Muscle of leg (tissue), 11 donors: ENCODE measurements around the gene TRMT61B. TPM values are rescaled to one million over a fixed set of nuclear protein-coding genes. Genes with fewer than 3 reads are reported as not detected.

ENCODE experiments used
- DNase-seq: peaks from one replicate; pipeline ENCODE4 v3.0.0; 2013
- H3K27ac ChIP-seq: one replicate; pipeline ENCODE4 v1.5.1; 2013; ENCODE audit warnings: mild to moderate bottlenecking, low read length, control low read depth
- H3K27me3 ChIP-seq: one replicate; pipeline ENCODE4 v1.6.1; 2013; ENCODE audit warnings: low read length; ENCODE audit not compliant: control insufficient read depth, insufficient read depth
- H3K36me3 ChIP-seq: one replicate; pipeline ENCODE4 v1.6.1; 2013; ENCODE audit warnings: low read length; ENCODE audit not compliant: control insufficient read depth, insufficient read depth
- H3K4me1 ChIP-seq: one replicate; pipeline ENCODE4 v1.6.1; 2013; ENCODE audit warnings: low read length; ENCODE audit not compliant: control insufficient read depth, insufficient read depth
- H3K4me3 ChIP-seq: one replicate; pipeline ENCODE4 v1.5.1; 2013; ENCODE audit warnings: low read length, control low read depth
- H3K9me3 ChIP-seq: replicated peaks from 2 replicates; pipeline ENCODE4 v1.6.1; 2013; ENCODE audit warnings: low read depth, low read length; ENCODE audit not compliant: control insufficient read depth
- WGBS: methylation state at CpG from one replicate; pipeline ENCODE4 v1.1.5; 2013; ENCODE audit warnings: missing lambda C conversion rate; ENCODE audit not compliant: insufficient coverage; 5-methylcytosine and 5-hydroxymethylcytosine counted together
- polyA plus RNA-seq, 8 donors: library from polyadenylated mRNA; unstranded; fragments of 120-200 nt; gene quantifications; one replicate each; pipeline versions ENCODE4 v1.2.1 to v1.2.3, GENCODE V29; 2013; ENCODE audit warnings: inconsistent platforms in 1 of 8, low replicate concordance in 1 of 8; ENCODE audit not compliant: insufficient read length in 8 of 8, insufficient read depth in 1 of 8
- total RNA-seq: library from RNA; stranded (reverse); fragments of 120-200 nt; gene quantifications from one replicate; pipeline ENCODE4 v1.2.4, GENCODE V29; 2013

Gene TRMT61B
- total and polyA plus RNA-seq, 9 donors, result 9.4 to 15.1 (median 11.2) TPM

DNA sequence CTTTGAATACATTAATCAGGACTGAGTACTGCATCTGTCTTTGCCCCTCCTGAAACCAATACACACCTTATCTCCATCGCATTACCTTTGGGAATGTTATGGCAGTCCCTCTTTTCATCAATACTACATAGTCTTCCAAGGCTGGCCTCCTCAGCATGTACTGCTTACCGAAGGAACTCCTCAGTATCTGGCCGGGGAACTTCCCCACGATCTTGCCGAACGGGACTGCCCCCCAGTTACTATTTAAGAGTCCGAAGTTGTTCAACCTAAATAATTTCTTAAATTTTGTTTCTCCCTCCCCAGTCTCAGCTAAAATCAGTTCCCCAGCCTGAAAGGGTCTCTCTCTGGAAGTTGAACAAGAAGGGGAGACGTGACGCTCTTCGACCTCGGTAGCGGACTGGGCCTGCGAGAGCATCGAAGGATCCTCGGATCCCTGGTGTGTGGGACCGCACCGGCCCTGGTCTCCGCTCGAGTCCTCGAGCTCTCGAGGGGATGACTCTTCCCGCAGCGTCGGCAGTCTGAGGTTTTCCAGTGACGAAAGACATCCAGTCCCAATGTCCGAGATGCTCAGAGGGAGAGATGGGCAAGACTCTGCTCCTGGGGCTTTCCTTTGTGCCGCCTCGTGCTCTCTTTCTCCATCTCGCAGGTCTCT, 489 bp downstream of the TRMT61B start:
- H3K27ac ChIP-seq, result peak overlapping the region; percentile 89
- H3K9me3 ChIP-seq, result no peaks in the 10 kb centered on the region
- 0% methylated on average over 27 of the region's 29 CpGs for WGBS
- peaks cover 5% of the 10 kb centered on the region for H3K36me3 ChIP-seq
- H3K27me3 ChIP-seq, result no peaks in the 10 kb centered on the region
- peaks cover 9% of the 10 kb centered on the region for H3K4me1 ChIP-seq
- H3K4me3 ChIP-seq, result peak overlapping the region; percentile 99
- DNase-seq, result no peak

DNA sequence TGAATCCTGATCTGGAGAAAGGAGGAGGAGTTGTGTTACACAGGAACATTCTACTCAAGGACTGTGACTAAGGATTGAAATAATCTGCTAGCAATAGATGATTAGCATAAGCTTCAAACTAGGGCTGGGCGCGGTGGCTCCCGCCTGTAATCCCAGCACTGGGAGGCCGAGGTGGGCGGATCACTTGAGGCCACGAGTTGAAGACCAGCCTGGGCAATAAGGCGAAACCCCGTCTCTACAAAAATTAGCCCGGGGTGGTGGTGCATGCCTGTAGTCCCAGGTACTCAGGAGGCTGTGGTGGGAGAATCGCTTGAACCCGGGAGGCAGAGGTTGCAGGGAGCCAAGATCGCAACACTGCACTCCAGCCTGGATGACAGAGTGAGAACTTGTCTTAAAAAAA, 1.5 kb downstream of the TRMT61B start:
- no peaks in the 10 kb centered on the region for H3K9me3 ChIP-seq
- no peak overlapping the region for H3K27ac ChIP-seq
- peaks cover 9% of the 10 kb centered on the region for H3K4me1 ChIP-seq
- DNase-seq, result no peak
- 74% methylated on average over 9 of the region's 12 CpGs for WGBS
- H3K36me3 ChIP-seq, result peaks cover 5% of the 10 kb centered on the region
- peak overlapping the region; percentile 3 for H3K4me3 ChIP-seq
- H3K27me3 ChIP-seq, result no peaks in the 10 kb centered on the region

DNA sequence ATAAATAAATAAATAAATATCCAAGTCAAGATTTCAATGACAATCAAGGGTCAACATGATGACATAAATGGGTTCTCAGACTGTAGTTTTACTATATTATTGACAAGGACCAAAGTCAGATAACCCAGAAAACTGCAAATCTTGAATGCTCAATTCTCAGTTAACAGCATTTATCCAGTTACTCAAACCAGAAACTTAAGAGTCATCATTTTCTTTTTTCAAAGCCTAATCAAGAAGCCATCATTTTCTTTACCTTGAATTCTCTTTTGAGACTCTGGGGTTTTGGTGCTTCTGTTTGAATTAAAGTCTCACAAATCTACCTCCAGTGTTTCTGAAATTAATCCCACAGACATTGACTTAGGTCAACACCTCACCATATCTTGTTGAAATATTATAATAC, 14.1 kb downstream of the TRMT61B start:
- Histone ChIP-seq H3K27me3 (no peaks in the 10 kb centered on the region), H3K36me3 (peaks cover 6% of the 10 kb centered on the region), H3K9me3 (no peaks in the 10 kb centered on the region), H3K27ac (no peak overlapping the region), H3K4me1 (no peaks in the 10 kb centered on the region), H3K4me3 (no peak overlapping the region)
- DNase-seq, result no peak

DNA sequence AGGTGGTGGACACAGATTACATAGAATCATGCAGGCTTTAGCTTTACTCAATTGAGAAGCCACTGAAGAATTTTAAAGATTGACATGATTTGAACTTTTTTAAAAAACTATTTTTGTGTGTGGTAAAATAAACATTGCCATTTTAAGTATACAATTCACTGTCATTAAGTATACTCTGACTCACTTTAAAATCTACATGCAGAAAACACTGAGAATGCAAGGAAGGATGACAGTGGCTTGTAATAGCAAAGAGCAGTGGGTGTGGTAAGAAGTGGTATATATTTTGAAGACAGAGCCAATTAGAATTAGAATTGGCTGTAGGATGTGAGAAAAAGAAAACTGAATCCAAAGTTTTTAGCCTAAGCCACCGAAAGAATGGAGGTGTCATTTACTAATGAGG, 14.9 kb downstream of the TRMT61B start:
- Histone ChIP-seq H3K4me1 (no peaks in the 10 kb centered on the region), H3K27me3 (no peaks in the 10 kb centered on the region), H3K36me3 (peaks cover under 1% of the 10 kb centered on the region), H3K4me3 (no peak overlapping the region), H3K9me3 (no peaks in the 10 kb centered on the region), H3K27ac (no peak overlapping the region)
- WGBS, result 100% methylated on average over 1 of the region's 1 CpG
- DNase-seq, result no peak

DNA sequence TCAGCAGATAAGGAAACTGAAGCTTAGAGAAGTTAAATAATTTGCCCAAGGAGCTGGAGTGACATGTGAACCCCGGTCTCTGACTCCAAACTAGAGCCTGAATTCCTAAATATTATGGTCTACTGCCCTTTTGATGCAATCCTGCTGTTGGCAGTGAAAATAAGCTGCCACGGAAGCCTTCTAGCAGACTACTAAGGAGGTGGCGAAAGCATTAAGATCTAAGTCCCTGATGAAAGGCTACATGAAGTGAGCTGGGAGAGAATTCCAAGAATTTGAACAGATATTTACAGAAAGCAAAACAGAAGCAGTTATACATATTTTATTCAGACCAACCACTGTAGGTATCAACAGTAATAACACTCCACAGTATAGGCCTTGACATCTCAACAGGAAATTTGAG, 28.1 kb downstream of the TRMT61B start:
- no peak overlapping the region for H3K27ac ChIP-seq
- H3K36me3 ChIP-seq, result no peaks in the 10 kb centered on the region
- no peaks in the 10 kb centered on the region for H3K4me1 ChIP-seq
- no CpG with 5 or more reads among the region's 3 CpGs for WGBS
- no peak overlapping the region for H3K4me3 ChIP-seq
- no peaks in the 10 kb centered on the region for H3K27me3 ChIP-seq
- no peak for DNase-seq
- H3K9me3 ChIP-seq, result no peaks in the 10 kb centered on the region

DNA sequence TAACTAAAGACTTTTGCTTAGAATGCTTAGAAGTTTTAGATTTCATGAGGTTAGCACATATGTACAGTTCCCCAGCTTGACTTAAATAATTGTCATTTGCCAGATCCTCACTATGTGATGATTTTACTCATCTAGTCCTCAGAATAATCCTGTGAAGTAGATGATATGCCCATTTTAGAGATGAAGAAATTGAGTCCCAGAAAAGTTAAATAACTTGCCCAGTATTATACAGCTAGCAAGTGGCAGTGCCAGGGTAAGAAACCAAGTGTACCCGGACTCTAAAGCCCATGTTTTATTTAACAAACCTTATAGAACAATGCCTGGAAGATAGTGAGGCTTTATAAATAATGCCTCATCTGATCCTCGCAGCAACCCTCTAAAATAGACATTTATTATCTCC, 31.1 kb downstream of the TRMT61B start:
- H3K9me3 ChIP-seq, result no peaks in the 10 kb centered on the region

DNA sequence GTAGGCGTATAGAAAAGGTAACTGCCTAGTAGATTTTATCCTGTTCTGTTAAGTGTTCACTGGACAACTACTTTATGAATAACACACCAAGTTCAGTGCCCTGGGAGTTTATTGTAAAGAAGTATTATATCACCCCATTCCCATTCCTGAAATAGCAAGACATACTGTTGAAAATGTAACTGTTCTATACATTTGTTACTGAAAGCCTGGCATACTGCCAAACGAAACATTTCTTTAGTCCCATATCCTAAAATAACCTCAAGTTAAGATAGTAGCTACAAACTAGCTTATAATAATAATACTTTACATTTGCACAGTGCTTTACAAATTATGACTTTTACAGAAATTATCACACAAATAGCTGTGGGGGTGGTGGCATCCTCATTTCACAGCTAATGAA, 34.3 kb downstream of the TRMT61B start:
- H3K36me3 ChIP-seq, result no peaks in the 10 kb centered on the region
- H3K27ac ChIP-seq, result no peak overlapping the region
- WGBS, result no CpG with 5 or more reads among the region's 2 CpGs
- H3K27me3 ChIP-seq, result no peaks in the 10 kb centered on the region
- no peaks in the 10 kb centered on the region for H3K4me1 ChIP-seq
- peak; percentile 5 for DNase-seq
- H3K4me3 ChIP-seq, result no peak overlapping the region
- H3K9me3 ChIP-seq, result no peaks in the 10 kb centered on the region

More for the DNA sequence above, 31.1 kb downstream of the TRMT61B start:
- Histone ChIP-seq H3K4me3 (no peak overlapping the region), H3K36me3 (no peaks in the 10 kb centered on the region), H3K4me1 (no peaks in the 10 kb centered on the region), H3K27ac (no peak overlapping the region), H3K27me3 (no peaks in the 10 kb centered on the region)
- WGBS, result no CpG with 5 or more reads among the region's 2 CpGs
- DNase-seq, result no peak

DNA sequence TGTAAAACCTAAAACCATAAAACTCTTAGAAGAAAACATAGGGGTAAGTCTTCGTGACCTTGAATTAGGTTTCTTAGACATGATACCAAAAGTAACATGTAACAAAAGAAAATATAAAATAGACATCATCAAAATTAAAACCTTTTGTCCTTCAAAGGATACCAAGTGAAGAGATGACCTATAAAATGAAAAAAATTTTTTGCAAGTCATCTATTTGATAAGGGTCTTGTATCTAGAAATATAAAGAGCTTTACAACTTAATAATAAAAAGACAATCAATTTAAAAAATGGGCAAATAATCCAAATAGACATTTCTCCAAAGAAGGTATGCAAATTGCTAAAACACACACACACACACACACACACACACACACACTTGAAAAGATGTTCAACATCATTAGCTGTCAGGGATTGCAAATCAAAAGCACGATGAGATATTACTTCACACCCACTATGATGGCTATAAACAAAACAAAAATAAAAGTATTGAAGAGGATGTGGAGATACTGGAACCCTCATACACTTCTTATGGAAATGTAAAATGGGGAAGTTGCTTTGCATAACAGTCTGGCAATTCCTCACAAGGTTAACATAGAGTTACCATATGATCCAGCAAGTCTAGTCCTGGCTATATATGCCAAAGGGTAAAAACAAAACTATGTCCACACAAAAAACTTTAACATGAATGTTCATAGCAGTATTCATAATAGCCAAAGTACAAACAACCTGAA, 36.2 kb downstream of the TRMT61B start:
- H3K4me1 ChIP-seq, result no peaks in the 10 kb centered on the region
- WGBS, result no CpG with 5 or more reads among the region's 2 CpGs
- H3K27me3 ChIP-seq, result no peaks in the 10 kb centered on the region
- no peaks in the 10 kb centered on the region for H3K36me3 ChIP-seq
- H3K9me3 ChIP-seq, result no peaks in the 10 kb centered on the region
- H3K4me3 ChIP-seq, result no peak overlapping the region
- DNase-seq, result no peak
- no peak overlapping the region for H3K27ac ChIP-seq

DNA sequence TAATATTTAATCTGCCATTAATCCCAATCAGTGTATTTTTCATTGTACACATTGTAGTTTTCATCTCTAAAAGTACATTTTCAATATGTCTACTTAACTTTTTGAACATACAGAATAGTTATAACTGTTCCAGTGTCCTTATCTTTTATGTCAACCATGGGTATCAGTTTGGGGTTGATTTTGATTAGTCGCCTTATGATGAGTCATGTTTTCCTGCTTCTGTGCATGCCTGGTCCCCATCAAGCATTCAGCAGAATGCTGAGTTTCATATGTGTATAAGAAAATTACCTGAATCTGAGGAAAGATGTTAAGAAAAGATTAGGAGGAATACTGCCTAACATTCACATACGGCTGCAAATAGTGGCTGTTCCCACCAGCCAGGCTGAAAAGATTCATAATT, 41.7 kb downstream of the TRMT61B start:
- WGBS, result no CpG with 5 or more reads among the region's 2 CpGs

DNA sequence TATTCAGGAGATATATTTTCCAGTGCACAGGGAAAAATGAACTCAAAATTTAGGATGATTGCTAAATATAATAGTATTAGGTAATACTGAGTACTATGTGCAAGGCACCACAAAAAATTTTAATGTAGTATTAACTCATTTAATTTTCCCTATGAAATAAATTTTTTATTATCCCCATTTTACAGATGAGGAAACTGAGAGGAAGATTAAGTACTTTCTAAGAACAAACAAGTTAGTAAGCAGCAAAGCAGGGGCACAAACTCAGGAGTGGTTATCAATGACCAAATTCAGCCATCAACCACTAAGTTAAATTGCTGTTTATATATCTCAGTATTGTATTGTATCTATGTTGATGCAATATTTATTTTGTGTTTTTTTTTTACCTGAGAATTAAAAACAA, 45.2 kb downstream of the TRMT61B start:
- Histone ChIP-seq H3K4me1 (no peaks in the 10 kb centered on the region), H3K36me3 (no peaks in the 10 kb centered on the region), H3K27me3 (peaks cover 2% of the 10 kb centered on the region), H3K9me3 (no peaks in the 10 kb centered on the region), H3K4me3 (no peak overlapping the region), H3K27ac (no peak overlapping the region)
- no peak for DNase-seq

More for the DNA sequence above, 41.7 kb downstream of the TRMT61B start:
- H3K36me3 ChIP-seq, result no peaks in the 10 kb centered on the region
- H3K4me1 ChIP-seq, result no peaks in the 10 kb centered on the region
- no peak for DNase-seq
- H3K27me3 ChIP-seq, result no peaks in the 10 kb centered on the region
- no peak overlapping the region for H3K27ac ChIP-seq
- no peaks in the 10 kb centered on the region for H3K9me3 ChIP-seq
- H3K4me3 ChIP-seq, result no peak overlapping the region
